GM11168 (cell line): Measurements from ENCODE around the gene NAV3.

Experiments used
- in situ Hi-C: fragments of 300-500 bp; cut with MboI; formaldehyde crosslinking; loops from one replicate; pipeline ENCODE4 v1.12.0; 2022; ENCODE audit warnings: low sequenced_read_pairs; ENCODE audit not compliant: unreplicated experiment

The NAV3 gene

DNA sequence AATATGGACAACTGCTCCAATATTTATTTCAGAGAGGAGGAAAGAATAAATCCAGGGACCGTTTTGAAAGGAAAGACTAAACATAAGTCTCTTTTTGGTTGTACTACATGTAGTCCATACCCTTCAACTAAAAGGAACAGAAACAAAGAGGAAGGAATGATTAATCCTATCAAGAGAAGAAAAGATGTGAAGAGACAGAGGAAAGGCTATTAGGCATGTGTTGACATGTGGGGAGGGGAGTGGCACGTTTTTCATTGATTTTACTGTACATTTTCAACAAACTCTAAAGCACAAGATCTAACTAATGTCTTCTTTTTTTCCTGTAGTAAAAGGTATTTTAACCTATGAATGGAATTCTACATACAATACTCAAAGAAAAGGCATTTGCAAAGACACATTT lies 85.6 kb downstream of the NAV3 start:
- in situ Hi-C loops = loop anchor here (10.0 kb wide), 1 partner anchor 191 kb away; no protein-coding TSS in a partner anchor

DNA sequence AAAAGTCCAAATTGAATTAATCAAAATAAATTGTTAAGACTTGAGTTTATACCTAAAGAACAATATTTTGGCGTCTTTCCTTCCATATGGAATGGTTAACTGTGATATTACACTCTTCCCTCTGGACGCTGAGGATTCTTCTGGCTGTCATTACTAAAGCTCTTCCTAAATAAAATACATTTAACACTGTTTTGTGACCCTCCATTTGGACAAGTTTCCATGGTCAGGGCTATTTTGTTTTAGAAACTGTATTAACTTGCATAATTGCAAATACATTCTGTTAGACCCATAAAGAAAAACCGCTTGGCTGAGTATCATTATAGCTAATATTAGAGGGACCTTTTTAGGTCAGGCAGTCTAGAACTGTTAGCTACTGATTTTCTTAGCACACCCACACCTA lies 87.4 kb downstream of the NAV3 start:
- in situ Hi-C loops = loop anchor here (10.0 kb wide), 1 partner anchor 193 kb away; no protein-coding TSS in a partner anchor

DNA sequence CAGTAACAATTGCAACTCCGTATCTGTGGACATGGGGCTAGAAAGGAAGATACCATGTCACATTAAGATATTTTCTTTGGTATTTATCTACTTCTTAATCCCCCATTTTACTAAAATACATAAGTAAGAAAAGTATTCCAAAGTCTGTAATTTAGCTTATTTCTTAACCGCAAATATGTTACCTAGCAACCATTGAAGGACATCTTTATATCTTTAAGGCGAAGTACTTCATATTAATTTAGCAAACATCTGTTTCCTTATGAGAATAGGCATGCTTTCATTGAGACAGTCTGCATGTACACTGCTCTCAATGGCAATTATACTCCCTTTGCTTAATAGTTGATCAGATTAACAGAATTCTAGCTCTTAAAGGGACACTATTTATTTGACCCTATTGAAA lies 88.8 kb downstream of the NAV3 start:
- in situ Hi-C loops = loop anchor here (10.0 kb wide), 1 partner anchor 195 kb away; no protein-coding TSS in a partner anchor

DNA sequence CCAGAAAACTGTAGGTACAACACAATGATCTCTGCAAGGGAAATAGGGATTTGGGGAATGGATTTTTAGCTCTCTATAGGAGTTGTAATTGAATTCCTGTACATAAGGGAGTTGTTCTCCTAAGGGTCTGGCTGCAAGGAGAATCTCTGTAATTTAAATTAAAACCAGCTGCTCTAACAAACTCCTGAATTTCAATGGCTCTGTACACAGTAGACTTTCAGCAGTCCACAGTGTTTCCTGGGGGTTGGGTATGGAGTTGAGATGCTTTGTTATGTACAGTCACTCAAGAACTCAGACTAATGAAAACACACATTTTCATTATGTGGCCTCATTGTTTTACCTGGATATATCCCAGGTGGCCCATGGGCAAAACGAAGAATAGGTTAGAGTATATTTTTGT lies 93.2 kb downstream of the NAV3 start:
- in situ Hi-C loops = no loop called here

DNA sequence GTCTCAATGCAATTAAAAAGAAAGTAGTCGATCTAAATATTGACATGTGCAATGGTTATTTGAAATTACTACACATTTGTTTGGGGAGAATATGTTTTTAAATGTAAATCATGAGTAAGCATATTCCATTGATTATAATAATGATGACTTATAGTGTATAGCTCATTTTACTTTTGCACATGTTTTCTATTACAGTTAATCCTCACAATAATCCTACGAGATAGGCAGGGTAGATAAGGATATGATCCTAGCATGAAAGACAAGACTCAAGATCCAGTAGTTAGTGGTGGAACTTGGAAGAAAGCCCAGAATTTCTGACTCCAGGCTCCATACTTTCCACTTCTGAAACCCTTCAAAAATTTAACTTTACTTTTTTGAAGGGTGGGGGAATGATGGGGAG lies 94.0 kb downstream of the NAV3 start:
- in situ Hi-C loops = no loop called here

DNA sequence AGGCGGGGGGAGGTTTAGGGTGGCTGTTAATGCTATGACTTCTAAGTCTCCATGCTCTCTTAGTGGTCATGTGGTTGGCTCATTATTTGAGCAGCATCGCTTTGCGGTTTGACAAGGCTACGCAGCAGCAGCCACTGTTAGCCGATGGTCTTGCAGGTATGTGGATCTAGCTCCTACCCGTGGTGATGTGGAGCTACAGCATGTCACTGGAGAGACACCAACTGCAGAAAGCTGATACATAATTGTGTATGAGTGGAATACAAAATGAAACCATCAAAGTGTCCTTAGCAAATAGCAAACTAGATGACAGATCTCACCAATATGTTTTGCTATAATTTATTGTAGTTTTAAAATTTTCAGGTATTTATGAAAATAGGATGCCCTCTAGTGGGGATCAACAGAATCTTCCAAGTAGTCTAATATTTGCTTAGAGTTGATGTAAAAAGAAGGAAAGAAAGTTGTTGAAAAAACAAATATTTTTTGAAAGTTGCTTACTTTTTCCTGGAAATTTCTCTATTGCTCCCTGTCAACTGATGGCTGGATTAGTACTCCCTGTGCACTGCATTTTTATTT lies 94.9 kb downstream of the NAV3 start:
- in situ Hi-C loops = no loop called here

DNA sequence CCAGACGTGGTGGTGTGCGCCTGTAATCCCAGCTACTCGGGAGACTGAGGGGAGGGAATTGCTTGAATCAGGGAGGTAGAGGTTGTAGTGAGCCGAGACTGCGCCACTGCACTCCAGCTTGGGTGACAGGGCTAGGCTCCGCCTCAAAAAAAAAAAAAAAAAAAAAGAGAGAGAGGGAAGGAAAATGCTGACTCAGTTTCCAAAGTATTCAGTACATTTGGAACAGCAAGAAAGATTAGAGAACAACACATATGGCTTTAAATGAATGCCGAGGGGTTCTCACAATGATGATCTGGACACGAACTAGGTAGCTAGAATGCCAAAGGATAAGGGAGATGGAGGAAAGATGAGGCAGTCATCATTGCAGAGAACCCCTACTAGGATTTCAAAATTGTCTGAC lies 97.4 kb downstream of the NAV3 start:
- in situ Hi-C loops = no loop called here

DNA sequence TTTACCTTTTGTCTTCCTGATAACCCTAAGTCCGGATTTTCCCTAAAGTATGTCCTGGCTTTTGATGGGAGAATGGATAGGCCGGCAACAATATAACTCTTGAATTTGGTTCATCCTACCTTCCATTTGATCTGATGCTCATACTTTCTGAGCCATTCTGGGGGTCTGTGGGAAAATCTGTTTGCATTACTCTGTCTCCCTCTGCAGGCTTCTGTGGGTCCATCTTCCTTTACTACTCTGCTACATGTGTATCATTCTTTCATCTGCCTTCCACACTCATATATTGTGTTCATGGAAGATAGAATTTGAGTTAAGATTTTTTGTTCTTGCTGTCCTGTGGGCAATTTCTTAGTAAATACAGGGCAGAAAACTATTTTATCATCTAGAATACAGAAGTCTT lies 101.5 kb downstream of the NAV3 start:
- in situ Hi-C loops = no loop called here

DNA sequence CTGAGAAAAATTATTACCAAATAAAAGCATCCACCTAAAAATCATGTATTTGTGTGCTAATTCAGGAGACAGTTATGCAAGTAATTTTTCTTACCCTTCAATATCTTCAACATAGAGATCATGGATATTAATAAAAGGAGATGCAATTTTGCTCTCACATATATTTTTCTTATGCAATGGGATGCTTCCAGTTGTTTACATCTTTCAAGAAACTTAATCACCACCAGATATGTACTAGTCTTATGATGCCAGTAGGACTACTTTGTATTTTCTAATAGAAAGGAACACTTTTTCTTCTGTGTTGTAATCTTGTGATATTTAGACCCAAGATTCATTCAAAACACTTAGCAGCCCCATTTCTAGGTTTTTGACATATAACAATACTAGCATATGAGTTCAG lies 107.6 kb downstream of the NAV3 start:
- in situ Hi-C loops = no loop called here

DNA sequence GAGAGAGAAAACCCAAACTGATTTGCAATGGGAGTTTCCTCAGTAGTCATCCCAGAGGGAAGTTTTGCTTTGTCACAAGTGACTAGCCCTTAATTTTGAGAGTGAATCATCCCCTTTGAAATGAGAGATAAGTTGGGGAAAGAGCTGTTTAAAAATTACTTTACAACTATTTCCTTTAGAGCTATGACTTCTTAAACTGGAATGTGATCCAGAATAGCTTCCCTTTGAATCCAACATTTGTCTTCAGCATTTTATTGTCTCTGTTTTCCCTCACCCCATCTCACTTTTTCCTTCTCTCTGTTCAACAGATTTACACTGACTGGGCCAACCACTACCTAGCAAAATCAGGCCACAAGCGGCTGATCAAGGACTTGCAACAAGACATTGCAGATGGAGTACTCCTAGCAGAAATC lies 109.3 kb downstream of the NAV3 start:
- in situ Hi-C loops = no loop called here

DNA sequence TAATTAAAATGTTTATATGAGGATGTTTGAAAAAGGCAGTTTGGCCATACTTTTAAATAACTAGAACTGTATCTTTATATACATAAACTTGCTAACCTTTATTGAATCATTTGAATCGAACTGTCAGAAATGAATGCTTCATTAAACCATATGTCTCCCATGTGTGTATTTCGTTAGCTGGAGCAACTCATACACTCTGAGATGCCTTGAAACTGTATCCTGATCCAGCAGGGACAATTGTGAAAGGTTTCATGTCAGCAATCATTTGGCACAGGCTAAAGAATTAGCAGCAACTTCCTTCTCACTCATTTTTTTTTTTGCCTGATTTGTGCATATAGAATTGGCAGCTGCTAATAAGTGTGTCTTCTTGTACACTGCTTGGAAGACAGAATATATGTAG lies 109.9 kb downstream of the NAV3 start:
- in situ Hi-C loops = no loop called here

DNA sequence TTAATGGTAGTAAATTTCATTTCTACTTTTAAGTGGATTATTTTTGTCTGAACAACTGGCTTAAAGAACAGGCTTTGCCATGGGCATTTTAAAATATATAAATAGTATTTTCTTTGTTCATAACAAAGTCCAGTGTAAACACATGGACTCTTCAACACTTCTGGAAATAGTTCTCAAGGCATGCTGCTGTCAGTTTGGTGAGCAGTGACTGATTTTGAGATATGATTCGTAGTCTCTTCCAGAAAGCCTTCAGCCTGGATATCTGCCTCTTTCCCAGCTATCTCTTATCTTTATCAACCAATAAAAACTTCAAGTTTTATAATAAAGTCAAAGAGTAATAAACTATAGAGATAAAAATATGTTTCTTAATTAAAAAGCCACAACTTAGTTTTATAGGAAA lies 110.7 kb downstream of the NAV3 start:
- in situ Hi-C loops = no loop called here

DNA sequence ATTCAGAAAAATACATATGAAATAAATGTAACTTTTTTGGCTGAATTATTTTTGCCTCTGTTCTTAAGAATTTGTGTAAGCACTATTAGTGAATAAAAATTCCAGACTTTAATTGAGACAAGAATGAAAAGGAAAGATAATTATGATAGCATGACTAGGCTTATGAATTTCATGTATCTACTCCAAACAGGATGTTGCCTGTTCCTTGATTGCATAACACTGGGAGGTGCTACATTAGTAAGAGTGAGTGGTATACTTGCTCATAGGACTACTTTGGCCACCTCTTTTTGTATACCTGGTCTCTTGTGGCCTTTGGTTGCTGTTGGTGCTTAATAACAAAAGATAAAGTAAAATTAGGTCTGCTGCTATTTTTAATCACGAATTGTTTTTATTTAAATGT lies 112.8 kb downstream of the NAV3 start:
- in situ Hi-C loops = no loop called here

DNA sequence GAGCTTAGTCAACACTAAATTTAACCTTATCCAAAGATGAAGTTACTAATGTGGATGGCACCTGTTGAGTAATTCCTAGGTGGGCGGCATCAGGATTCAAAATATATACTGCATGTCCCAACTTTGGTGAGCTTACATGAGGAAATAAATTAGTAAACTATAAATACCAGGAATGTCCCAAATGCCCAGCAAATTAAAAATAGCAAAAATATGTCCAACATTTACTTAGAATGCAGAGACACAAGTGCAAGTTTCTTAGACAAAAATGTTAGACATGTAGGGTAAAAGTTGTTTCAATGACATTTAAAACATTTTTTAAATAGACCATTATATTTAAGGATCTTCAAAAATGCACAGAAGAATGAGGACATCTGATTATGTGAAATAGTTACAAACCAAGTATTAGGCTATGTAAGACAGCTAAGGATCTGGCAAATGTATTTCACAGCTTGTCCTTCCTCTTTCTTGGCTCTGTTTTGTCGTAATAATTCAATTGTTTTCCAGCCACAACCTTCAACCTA lies 115.9 kb downstream of the NAV3 start:
- in situ Hi-C loops = no loop called here

DNA sequence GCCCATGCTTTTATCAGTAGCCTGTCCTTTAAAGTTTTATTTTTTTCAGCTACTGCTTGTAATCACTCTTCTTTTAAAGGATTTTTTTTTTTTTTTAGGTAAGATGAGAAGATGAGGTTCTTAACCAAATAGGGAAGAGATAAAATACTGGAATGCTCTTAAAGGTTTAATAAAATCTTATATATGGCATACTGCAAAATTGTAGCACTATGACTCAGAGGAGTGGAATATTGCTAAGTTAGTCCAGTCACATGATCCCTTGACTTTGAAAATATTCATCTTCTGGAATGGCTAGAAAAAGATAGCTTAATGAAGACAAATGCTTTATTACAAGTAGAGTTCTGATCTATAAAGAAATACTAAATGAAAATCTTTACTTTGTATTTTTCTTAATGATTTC lies 116.6 kb downstream of the NAV3 start:
- in situ Hi-C loops = no loop called here

DNA sequence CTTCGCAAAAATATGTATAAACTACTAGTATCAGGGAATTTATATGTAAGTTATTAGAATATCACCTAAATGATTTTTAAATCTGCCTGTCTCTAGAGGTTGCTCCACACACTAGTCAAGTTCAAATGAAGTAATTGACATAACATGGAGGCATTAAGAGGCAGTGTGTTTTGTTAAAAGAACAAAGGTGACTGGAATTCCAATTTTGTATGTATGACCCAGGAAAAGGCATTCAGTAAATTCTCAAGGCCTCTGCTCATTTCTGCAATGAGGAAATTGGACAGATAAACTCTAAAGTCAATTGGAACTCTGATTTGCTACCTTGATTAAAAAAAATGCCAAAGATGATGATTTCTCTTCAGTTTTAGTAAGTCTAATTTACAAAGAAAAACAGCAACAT lies 117.1 kb downstream of the NAV3 start:
- in situ Hi-C loops = no loop called here

DNA sequence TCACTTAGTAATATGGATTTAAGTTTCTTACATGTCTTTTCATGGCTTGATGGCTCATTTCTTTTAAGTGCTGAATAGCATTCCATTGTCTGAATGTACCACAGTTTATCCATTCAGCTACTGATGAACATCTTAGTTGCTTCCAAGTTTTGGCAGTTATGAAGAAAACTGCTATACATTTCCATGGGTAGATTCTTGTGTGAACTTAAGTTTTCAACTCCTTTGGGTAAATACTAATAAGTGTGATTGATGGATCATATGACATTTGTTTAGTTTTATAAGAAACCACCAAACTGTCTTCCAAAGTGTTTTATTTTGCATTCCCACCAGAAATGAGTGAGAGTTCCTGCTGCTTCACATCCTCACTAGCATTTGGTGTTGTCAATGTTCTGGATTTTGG lies 119.2 kb downstream of the NAV3 start:
- in situ Hi-C loops = no loop called here

DNA sequence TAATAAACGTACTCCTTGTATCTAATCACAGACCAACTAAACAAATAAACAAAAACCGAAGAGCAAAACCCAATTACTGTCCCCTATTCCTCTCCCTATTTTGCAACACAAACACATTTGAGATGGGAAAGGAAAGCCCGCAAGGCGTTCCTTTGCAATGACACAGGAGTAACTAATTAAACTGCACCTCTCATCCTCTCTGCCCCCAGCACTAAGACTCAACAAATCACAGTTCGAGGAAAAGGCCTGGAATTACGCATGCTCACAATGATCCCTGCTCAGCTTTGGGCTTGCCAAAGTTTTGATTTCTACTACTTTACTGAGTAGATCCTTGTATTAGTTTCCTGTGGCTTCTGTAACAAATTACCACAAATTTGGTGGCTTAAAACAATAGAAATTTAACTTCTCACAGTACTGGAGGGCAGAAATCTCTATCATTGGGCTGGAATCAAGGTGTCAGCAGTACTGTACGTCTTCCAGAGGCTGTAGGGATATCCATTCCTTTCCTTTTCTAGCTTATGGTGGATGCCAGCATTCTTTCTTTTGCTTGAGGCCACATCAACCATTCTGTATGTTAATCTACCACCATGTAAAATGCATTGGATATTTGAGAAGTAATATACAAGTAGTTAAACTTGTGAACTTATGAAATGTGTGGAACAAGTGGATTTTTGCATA lies 123.0 kb downstream of the NAV3 start:
- in situ Hi-C loops = no loop called here

DNA sequence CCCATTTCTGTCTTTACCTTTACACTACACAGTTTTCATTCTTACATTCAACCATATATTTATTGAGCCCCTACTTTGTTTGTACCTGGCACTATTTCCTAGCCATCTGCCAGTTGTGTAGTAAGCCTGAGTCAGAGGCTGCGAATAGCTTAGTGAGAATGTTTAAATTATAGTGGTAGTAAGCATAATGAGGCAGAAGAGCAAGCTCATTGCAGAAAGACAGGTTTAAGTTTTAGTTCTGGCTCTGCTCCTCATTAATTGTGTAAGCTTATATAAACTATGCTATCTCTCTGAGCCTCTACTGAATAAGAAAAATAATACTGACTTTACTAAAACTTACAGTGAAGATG lies 123.5 kb downstream of the NAV3 start:
- in situ Hi-C loops = no loop called here

DNA sequence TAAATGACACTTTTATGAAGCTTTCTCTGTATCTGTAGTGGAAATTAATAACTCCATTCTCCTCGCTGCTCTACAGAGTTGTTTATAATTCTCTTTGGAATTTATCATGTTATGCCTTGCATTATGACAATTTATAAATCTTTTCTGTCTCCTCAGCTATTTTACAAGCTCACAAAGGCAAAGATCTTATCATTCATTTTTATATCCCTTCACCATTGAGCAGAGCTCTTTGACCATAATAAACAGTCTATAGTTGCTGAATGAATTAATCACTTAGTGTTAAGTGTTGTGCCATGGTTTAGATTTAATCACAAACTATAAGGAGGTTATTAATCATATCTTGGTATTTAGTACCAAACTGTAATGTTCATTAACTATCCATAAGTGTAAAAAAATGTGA lies 126.4 kb downstream of the NAV3 start:
- in situ Hi-C loops = no loop called here

DNA sequence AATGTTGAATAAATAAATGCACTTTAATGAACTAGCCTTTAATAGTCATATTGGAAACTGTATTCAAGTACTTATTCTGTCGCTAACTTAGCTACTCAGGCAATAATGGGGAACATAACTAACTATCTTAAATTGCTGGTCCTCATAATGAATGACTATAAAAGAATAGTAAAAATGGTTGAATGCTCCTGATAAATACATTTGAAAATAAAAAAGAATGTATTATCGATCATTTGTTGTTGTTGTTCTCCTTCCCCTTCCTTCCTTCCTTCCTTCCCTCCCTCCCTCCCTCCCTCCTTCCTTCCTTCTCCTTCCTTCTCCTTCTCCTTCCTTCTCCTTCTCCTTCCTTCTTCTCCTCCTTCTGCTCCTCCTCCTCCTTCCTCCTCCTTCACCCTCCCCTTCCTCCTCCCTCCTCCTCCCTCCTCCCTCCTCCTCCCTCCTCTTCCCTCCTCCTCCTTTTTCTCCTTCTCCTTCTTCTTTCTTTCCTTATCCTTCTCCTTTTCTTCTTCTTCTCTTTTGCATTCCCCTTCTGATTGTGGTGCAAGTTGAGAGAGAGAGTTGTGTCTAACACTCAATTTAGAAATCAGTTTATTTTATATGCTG lies 133.0 kb downstream of the NAV3 start:
- in situ Hi-C loops = no loop called here

DNA sequence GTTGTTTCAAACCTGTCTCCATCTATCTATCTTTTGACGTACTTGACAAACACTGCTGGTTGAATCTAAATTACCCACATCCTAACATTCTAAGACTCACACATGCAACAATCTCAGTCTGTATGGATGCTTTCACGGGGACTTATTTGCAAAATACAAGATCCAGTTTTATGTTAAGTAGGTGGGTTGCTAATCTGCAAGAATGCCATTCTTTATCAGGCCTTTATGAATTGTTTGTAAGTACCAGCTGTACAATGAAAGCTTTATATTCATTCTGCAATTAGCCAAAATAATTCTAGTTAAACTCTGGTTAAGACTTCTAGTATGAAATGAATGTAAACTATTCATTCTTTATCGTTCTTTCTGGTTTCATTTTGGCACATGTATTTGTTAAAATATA lies 135.1 kb downstream of the NAV3 start:
- in situ Hi-C loops = no loop called here
